ENCODE data around the gene RPS4Y2.

Gene RPS4Y2

GRCh38 chrY:20787076-20787475 is 31.2 kb downstream of the RPS4Y2 start:
- Histone ChIP-seq H3K9me3 (replicated peaks in 1 of 2; ENCODE audit: control insufficient read depth in 2 of 2, insufficient read depth in 1 of 2, low read depth in 1 of 2, low read length in 2 of 2) (peaks cover 0 to 8% of the 10 kb centered on the region in 2 donors), H3K36me3 (replicated peaks in 1 of 2; ENCODE audit: control insufficient read depth in 2 of 2, insufficient read depth in 2 of 2, low read length in 2 of 2) (no peaks in the 10 kb centered on the region), H2BK15ac (ENCODE audit: low read length) (no peak overlapping the region), H2BK12ac (ENCODE audit: low read length) (no peak overlapping the region), H2AK5ac (ENCODE audit: low read depth, low read length) (no peak overlapping the region), H3K4ac (ENCODE audit: low read length) (no peak overlapping the region), H3K27ac (replicated peaks; ENCODE audit: low read length) (no peak overlapping the region), H3K4me1 (ENCODE audit: control insufficient read depth in 2 of 2, insufficient read depth in 1 of 2, low read depth in 1 of 2, low read length in 2 of 2) (no peaks in the 10 kb centered on the region), H3K23ac (ENCODE audit: low read depth, low read length, poor library complexity) (no peak overlapping the region), H3K14ac (ENCODE audit: low read length) (no peak overlapping the region), H2AFZ (ENCODE audit: low read length) (no peak overlapping the region), H3K4me3 (ENCODE audit: low read length in 2 of 2) (no peak overlapping the region), H4K91ac (ENCODE audit: low read depth, low read length, poor library complexity) (no peak overlapping the region), H2BK5ac (ENCODE audit: low read length) (no peak overlapping the region), H3K4me2 (ENCODE audit: insufficient read depth, low read length, poor library complexity, severe bottlenecking) (no peak overlapping the region), H3K27me3 (ENCODE audit: control insufficient read depth in 3 of 3, insufficient read depth in 3 of 3, low read depth in 1 of 3, low read length in 3 of 3) (no peaks in the 10 kb centered on the region), H4K8ac (ENCODE audit: low read depth, low read length) (no peak overlapping the region), H2BK120ac (ENCODE audit: low read depth, low read length) (no peak overlapping the region), H3K18ac (ENCODE audit: low read length) (no peak overlapping the region), H3K9ac (ENCODE audit: low read depth, low read length, poor library complexity) (no peak overlapping the region), H3K79me1 (ENCODE audit: low read depth, low read length) (no peaks in the 10 kb centered on the region)
- no peak for DNase-seq (ENCODE audit: low spot score)
- no CpG with 5 or more reads among the region's 3 CpGs for WGBS, 2 donors (ENCODE audit: extremely low coverage in 2 of 2, insufficient read length in 2 of 2, insufficient replicate concordance in 1 of 2)

DNA sequence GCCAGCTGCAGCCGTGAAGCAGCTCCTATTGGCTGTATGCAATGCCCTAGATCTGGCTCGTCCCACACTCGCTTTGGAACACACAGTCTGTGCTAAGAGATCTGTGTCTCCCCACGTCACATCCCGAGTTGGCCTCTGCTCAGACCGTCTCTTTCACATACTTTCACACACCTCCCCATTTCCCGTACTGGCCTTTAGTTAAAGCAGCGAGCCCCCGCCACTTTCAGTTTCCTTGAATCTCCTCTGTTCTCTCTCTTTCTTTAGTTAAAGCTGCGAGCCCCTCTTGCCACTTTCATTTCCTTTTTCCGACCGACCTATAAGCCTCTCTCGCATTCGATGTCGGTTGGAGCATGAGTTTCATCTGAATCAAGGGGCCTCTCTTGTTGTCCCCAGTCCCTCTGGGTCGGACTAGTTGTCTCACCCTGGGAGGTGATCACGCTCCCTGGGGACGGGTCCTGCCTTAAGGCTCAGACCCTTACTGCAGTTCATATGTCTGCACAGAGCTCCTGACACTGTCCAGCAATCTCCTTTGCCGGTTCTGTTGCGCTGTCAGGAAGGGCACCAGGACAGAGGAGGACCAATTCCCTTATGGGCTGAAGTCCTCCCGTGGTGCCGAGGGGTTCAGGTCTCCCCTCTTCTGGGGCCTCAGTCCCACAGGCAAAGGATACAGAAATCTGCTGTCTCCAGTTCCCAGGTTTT is 42.6 kb downstream of the RPS4Y2 start:
- no peak overlapping the region for H2AK5ac ChIP-seq (ENCODE audit: low read depth, low read length)
- no peak overlapping the region for H3K27ac ChIP-seq (replicated peaks; ENCODE audit: low read length)
- H3K27me3 ChIP-seq (ENCODE audit: control insufficient read depth in 3 of 3, insufficient read depth in 3 of 3, low read depth in 1 of 3, low read length in 3 of 3): no peaks in the 10 kb centered on the region
- H3K4me2 ChIP-seq (ENCODE audit: insufficient read depth, low read length, poor library complexity, severe bottlenecking): no peak overlapping the region
- H3K36me3 ChIP-seq (replicated peaks in 1 of 2; ENCODE audit: control insufficient read depth in 2 of 2, insufficient read depth in 2 of 2, low read length in 2 of 2): no peaks in the 10 kb centered on the region
- H3K4ac ChIP-seq (ENCODE audit: low read length): no peak overlapping the region
- no peaks in the 10 kb centered on the region for H3K79me1 ChIP-seq (ENCODE audit: low read depth, low read length)
- no peak overlapping the region for H2BK12ac ChIP-seq (ENCODE audit: low read length)
- no peak for DNase-seq (ENCODE audit: low spot score)
- no peaks in the 10 kb centered on the region for H3K4me1 ChIP-seq (ENCODE audit: control insufficient read depth in 2 of 2, insufficient read depth in 1 of 2, low read depth in 1 of 2, low read length in 2 of 2)
- no peak overlapping the region for H3K14ac ChIP-seq (ENCODE audit: low read length)
- no peak overlapping the region for H4K8ac ChIP-seq (ENCODE audit: low read depth, low read length)
- H2BK5ac ChIP-seq (ENCODE audit: low read length): no peak overlapping the region
- no peak overlapping the region for H3K9ac ChIP-seq (ENCODE audit: low read depth, low read length, poor library complexity)
- H4K91ac ChIP-seq (ENCODE audit: low read depth, low read length, poor library complexity): no peak overlapping the region
- H3K23ac ChIP-seq (ENCODE audit: low read depth, low read length, poor library complexity): no peak overlapping the region
- H2AFZ ChIP-seq (ENCODE audit: low read length): no peak overlapping the region
- H2BK120ac ChIP-seq (ENCODE audit: low read depth, low read length): no peak overlapping the region
- H3K18ac ChIP-seq (ENCODE audit: low read length): no peak overlapping the region
- no peak overlapping the region for H3K4me3 ChIP-seq (ENCODE audit: low read length in 2 of 2)
- no CpG with 5 or more reads among the region's 22 CpGs for WGBS, 2 donors (ENCODE audit: extremely low coverage in 2 of 2, insufficient read length in 2 of 2, insufficient replicate concordance in 1 of 2)
- H3K9me3 ChIP-seq (replicated peaks in 1 of 2; ENCODE audit: control insufficient read depth in 2 of 2, insufficient read depth in 1 of 2, low read depth in 1 of 2, low read length in 2 of 2): peaks cover 0 to 9% of the 10 kb centered on the region in 2 donors
- no peak overlapping the region for H2BK15ac ChIP-seq (ENCODE audit: low read length)

DNA sequence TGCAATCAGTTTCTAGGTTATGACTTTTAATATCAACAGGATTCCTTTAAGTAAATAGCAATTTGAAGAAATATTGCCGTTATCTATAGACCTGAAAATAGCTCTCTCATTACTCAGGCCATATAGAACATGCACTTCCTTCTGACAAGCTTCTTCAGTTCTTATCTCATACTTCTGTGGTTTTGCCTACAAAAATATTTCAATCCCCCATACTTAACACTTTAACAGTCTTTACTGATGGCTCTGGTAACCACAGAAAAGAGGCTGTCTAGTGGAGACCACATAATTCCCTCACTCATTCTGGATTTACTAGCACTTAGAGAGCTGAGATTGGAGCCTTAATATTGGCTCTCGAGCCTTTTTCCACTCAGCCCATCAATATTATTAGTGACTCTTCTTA is 46.8 kb downstream of the RPS4Y2 start:
- DNase-seq (ENCODE audit: low spot score): no peak
- Histone ChIP-seq H4K8ac (ENCODE audit: low read depth, low read length) (no peak overlapping the region), H3K9ac (ENCODE audit: low read depth, low read length, poor library complexity) (no peak overlapping the region), H2BK15ac (ENCODE audit: low read length) (no peak overlapping the region), H2BK120ac (ENCODE audit: low read depth, low read length) (no peak overlapping the region), H3K36me3 (replicated peaks in 1 of 2; ENCODE audit: control insufficient read depth in 2 of 2, insufficient read depth in 2 of 2, low read length in 2 of 2) (no peaks in the 10 kb centered on the region), H3K27ac (replicated peaks; ENCODE audit: low read length) (no peak overlapping the region), H3K4me1 (ENCODE audit: control insufficient read depth in 2 of 2, insufficient read depth in 1 of 2, low read depth in 1 of 2, low read length in 2 of 2) (no peaks in the 10 kb centered on the region), H2BK12ac (ENCODE audit: low read length) (no peak overlapping the region), H3K18ac (ENCODE audit: low read length) (no peak overlapping the region), H3K4me2 (ENCODE audit: insufficient read depth, low read length, poor library complexity, severe bottlenecking) (no peak overlapping the region), H2BK5ac (ENCODE audit: low read length) (no peak overlapping the region), H3K27me3 (ENCODE audit: control insufficient read depth in 3 of 3, insufficient read depth in 3 of 3, low read depth in 1 of 3, low read length in 3 of 3) (no peaks in the 10 kb centered on the region), H3K23ac (ENCODE audit: low read depth, low read length, poor library complexity) (no peak overlapping the region), H2AK5ac (ENCODE audit: low read depth, low read length) (no peak overlapping the region), H3K14ac (ENCODE audit: low read length) (no peak overlapping the region), H4K91ac (ENCODE audit: low read depth, low read length, poor library complexity) (no peak overlapping the region), H3K4me3 (ENCODE audit: low read length in 2 of 2) (no peak overlapping the region), H3K4ac (ENCODE audit: low read length) (no peak overlapping the region), H3K79me1 (ENCODE audit: low read depth, low read length) (no peaks in the 10 kb centered on the region), H3K9me3 (replicated peaks in 1 of 2; ENCODE audit: control insufficient read depth in 2 of 2, insufficient read depth in 1 of 2, low read depth in 1 of 2, low read length in 2 of 2) (peaks cover 0 to 4% of the 10 kb centered on the region in 2 donors), H2AFZ (ENCODE audit: low read length) (no peak overlapping the region)
- no CpG with 5 or more reads among the region's 2 CpGs for WGBS, 2 donors (ENCODE audit: extremely low coverage in 2 of 2, insufficient read length in 2 of 2, insufficient replicate concordance in 1 of 2)

DNA sequence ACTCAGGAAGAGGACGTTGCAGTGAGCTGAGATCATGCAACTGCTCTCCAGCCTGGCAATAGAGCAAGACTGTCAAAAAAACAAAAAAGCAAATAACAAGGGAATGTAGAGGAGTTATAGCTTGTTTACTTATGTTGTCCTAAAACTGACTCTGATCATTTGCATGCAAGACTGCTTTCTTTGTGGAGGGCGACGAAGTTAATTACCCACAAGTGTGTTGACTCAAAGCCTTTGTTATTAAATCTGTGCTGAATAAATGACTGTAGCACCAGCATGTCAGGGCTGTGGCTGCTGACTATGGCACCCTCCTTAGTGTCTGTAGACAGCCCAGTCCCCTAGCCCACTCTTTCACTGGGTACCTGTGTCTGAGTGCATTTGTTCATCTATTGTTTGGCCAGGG is 50.3 kb downstream of the RPS4Y2 start:
- Histone ChIP-seq H2BK120ac (ENCODE audit: low read depth, low read length) (no peak overlapping the region), H3K4me3 (ENCODE audit: low read length in 2 of 2) (no peak overlapping the region), H2AK5ac (ENCODE audit: low read depth, low read length) (no peak overlapping the region), H2BK15ac (ENCODE audit: low read length) (no peak overlapping the region), H3K79me1 (ENCODE audit: low read depth, low read length) (no peaks in the 10 kb centered on the region), H3K23ac (ENCODE audit: low read depth, low read length, poor library complexity) (no peak overlapping the region), H3K9me3 (replicated peaks in 1 of 2; ENCODE audit: control insufficient read depth in 2 of 2, insufficient read depth in 1 of 2, low read depth in 1 of 2, low read length in 2 of 2) (peaks cover 0 to 2% of the 10 kb centered on the region in 2 donors), H3K27ac (replicated peaks; ENCODE audit: low read length) (no peak overlapping the region), H3K27me3 (ENCODE audit: control insufficient read depth in 3 of 3, insufficient read depth in 3 of 3, low read depth in 1 of 3, low read length in 3 of 3) (no peaks in the 10 kb centered on the region), H2BK5ac (ENCODE audit: low read length) (no peak overlapping the region), H4K8ac (ENCODE audit: low read depth, low read length) (no peak overlapping the region), H3K9ac (ENCODE audit: low read depth, low read length, poor library complexity) (no peak overlapping the region), H3K4me1 (ENCODE audit: control insufficient read depth in 2 of 2, insufficient read depth in 1 of 2, low read depth in 1 of 2, low read length in 2 of 2) (no peaks in the 10 kb centered on the region), H3K4ac (ENCODE audit: low read length) (no peak overlapping the region), H4K91ac (ENCODE audit: low read depth, low read length, poor library complexity) (no peak overlapping the region), H3K18ac (ENCODE audit: low read length) (no peak overlapping the region), H3K4me2 (ENCODE audit: insufficient read depth, low read length, poor library complexity, severe bottlenecking) (no peak overlapping the region), H3K14ac (ENCODE audit: low read length) (no peak overlapping the region), H2BK12ac (ENCODE audit: low read length) (no peak overlapping the region), H3K36me3 (replicated peaks in 1 of 2; ENCODE audit: control insufficient read depth in 2 of 2, insufficient read depth in 2 of 2, low read length in 2 of 2) (no peaks in the 10 kb centered on the region), H2AFZ (ENCODE audit: low read length) (no peak overlapping the region)
- no peak for DNase-seq (ENCODE audit: low spot score)
- no CpG with 5 or more reads among the region's 3 CpGs for WGBS, 2 donors (ENCODE audit: extremely low coverage in 2 of 2, insufficient read length in 2 of 2, insufficient replicate concordance in 1 of 2)
